Transverse colon (tissue), 4 donors: ENCODE measurements around the gene VWA5B1. TPM values are rescaled to one million over a fixed set of nuclear protein-coding genes. Genes with fewer than 3 reads are reported as not detected.

ENCODE experiments used
- DNase-seq: peaks from one replicate; pipeline ENCODE4 v3.0.0-alpha.2; 2019
- H3K27ac ChIP-seq, 4 donors: fragments of 200-600 bp; sonication (generic); 2 replicates each; pipeline ENCODE4 v1.5.1; 2016 to 2018; ENCODE audit warnings: inconsistent platforms in 4 of 4
- H3K27me3 ChIP-seq: fragments of 200-600 bp; sonication (generic); 2 replicates; pipeline ENCODE4 v1.5.1; 2017; ENCODE audit warnings: inconsistent platforms
- H3K36me3 ChIP-seq, 4 donors: fragments of 200-600 bp; sonication (generic); 2 replicates each; pipeline ENCODE4 v1.5.1; 2017 to 2019; ENCODE audit warnings: inconsistent platforms in 4 of 4
- H3K4me1 ChIP-seq, 4 donors: fragments of 200-600 bp; sonication (generic); 2 replicates each; pipeline ENCODE4 v1.5.1; 2017 to 2020; ENCODE audit warnings: inconsistent platforms in 4 of 4
- H3K4me3 ChIP-seq, 4 donors: fragments of 200-600 bp; sonication (generic); 1 replicate in 1 of 4; 2 replicates in 3 of 4; pipeline versions ENCODE4 v1.5.1 to v1.6.1; 2017 to 2019; ENCODE audit warnings: inconsistent platforms in 4 of 4
- H3K9me3 ChIP-seq, 2 donors: fragments of 200-600 bp; sonication (generic); 2 replicates each; pipeline ENCODE4 v1.5.1; 2017 to 2019; ENCODE audit warnings: inconsistent platforms in 2 of 2
- CTCF ChIP-seq, 5 experiments: fragments of 200-600 bp in 3 of 5; fragments of 450-650 bp in 2 of 5; sonication (generic) in 3 of 5; IDR thresholded peaks; 1 replicate in 2 of 5; 2 replicates in 3 of 5; pipeline ENCODE4 v1.5.1; 2016 to 2017; ENCODE audit warnings: antibody characterized with exemption in 5 of 5, inconsistent platforms in 3 of 5, mild to moderate bottlenecking in 2 of 5, moderate library complexity in 1 of 5
- EP300 ChIP-seq: sonication (generic); formaldehyde crosslinking; IDR thresholded peaks from one replicate; pipeline ENCODE4 v1.6.1; 2017; ENCODE audit warnings: antibody characterized with exemption, low read depth
- POLR2A ChIP-seq: fragments of 450-650 bp; IDR thresholded peaks from one replicate; pipeline ENCODE4 v1.6.1; 2016; ENCODE audit warnings: antibody characterized with exemption, mild to moderate bottlenecking, moderate library complexity
- POLR2AphosphoS5 ChIP-seq, 3 donors: sonication (generic); formaldehyde crosslinking; IDR thresholded peaks; one replicate each; pipeline ENCODE4 v1.6.1; 2016; ENCODE audit warnings: antibody characterized with exemption in 3 of 3
- WGBS, 2 donors: methylation state at CpG; one replicate each; pipeline ENCODE4 v1.1.5; 2018; ENCODE audit warnings: low coverage in 1 of 2; 5-methylcytosine and 5-hydroxymethylcytosine counted together
- in situ Hi-C, 4 donors: fragments of 200-750 bp; cut with MboI; loops; one replicate each; pipeline versions ENCODE4 v1.15.0 to v1.15.1; 2017; ENCODE audit warnings: low sequenced_read_pairs in 3 of 4, low pct_ligation_motif_present in 1 of 4, low pct_unique_long_range_greater_than_20kb in 1 of 4
- intact Hi-C: fragments of 100-400 bp; cut with DNase I; formaldehyde crosslinking; loops from one replicate; pipeline ENCODE4 v1.15.1; 2023; ENCODE audit warnings: low total_unique reads
- total RNA-seq, 4 donors: library from RNA; depleted of rRNA; stranded (reverse); fragments of >200 nt; gene quantifications; one replicate each; pipeline ENCODE4 v1.1.0, GENCODE V29; 2016

VWA5B1 gene
- total RNA-seq, 4 donors from 2014 or later = not detected

GRCh38 chr1:20355101-20355827 lies 64.6 kb downstream of the VWA5B1 start:
- TF ChIP-seq EP300 = no peak
- no peak for TF ChIP-seq CTCF (IDR thresholded peaks at IDR 0.05)
- TF ChIP-seq POLR2A = no peak
- TF ChIP-seq POLR2AphosphoS5 (IDR thresholded peaks at IDR 0.05) = no peak
- Histone ChIP-seq H3K4me3 (no peak overlapping the region), H3K27ac (no peak overlapping the region), H3K27me3 (no peaks in the 10 kb centered on the region), H3K9me3 (no peaks in the 10 kb centered on the region), H3K36me3 (no peaks in the 10 kb centered on the region), H3K4me1 (peaks cover 4 to 22% (median 15%) of the 10 kb centered on the region in 4 donors)
- 80% methylated on average over 13 of the region's 14 CpGs; no CpG with 5 or more reads in 1 of the 2 donors for WGBS, 2 donors
- DNase-seq = no peak
- in situ Hi-C loops (loop anchor here in 1 of 4 donors (5.0 kb wide), 1 partner anchor 138 kb away; no protein-coding TSS in a partner anchor), intact Hi-C loops (no loop called here)

DNA sequence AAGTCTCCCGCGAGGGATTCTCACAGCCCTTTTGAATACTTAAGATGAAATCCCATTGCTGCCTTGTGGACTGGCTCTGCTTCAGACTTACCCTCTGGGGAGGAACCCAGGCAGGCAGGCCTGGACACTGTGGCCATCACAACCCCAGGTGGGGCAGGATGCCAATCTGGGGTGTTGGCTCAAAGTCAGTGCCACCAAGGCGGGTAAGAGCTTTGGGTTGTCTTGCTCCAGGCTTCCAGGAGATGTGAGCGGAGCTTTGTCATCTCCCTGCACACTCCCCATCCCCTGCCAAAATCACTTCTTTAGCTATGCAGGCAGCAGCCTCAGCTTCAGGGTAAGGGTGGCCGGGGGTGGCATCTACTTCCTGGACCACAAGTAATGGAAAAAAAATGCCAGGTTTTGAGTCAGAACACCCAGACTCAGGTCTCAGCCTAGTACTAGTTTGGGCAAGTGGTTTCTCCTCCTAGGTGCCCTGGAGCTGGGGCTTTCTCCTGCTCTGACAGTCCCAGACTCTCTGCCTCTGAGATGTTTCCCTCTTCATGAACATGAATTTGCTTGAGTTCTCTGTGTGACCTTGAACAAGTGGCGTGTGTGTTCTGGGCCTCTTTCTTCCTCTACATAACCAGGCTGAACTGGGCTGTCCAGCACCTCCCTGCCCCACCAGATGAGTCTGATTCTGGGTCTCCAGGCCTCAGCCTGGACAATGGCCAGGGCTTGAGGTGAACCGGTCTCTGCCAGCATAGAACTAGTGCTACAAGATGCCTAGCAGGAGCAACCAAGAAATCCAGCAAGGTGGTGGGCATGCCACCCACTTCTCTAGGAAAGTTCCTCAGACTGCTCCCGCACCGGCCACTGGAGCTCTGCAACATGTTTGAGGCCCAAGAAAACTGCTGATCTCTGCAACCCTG lies 65.4 kb downstream of the VWA5B1 start:
- Histone ChIP-seq H3K4me1 (peaks cover 4 to 22% (median 15%) of the 10 kb centered on the region in 4 donors), H3K36me3 (no peaks in the 10 kb centered on the region), H3K9me3 (no peaks in the 10 kb centered on the region), H3K27me3 (no peaks in the 10 kb centered on the region), H3K27ac (no peak overlapping the region), H3K4me3 (no peak overlapping the region)
- in situ Hi-C loops = loop anchor here in 1 of 4 donors (5.0 kb wide), 1 partner anchor 139 kb away; no protein-coding TSS in a partner anchor
- intact Hi-C loops = no loop called here
- DNase-seq = peak; percentile 28
- 75% methylated on average over 7 of the region's 9 CpGs; no CpG with 5 or more reads in 1 of the 2 donors for WGBS, 2 donors
- no peak for TF ChIP-seq CTCF (IDR thresholded peaks at IDR 0.05)
- no peak for TF ChIP-seq POLR2AphosphoS5 (IDR thresholded peaks at IDR 0.05)
- TF ChIP-seq POLR2A = no peak
- no peak for TF ChIP-seq EP300

GRCh38 chr1:20356850-20357459 lies 66.3 kb downstream of the VWA5B1 start:
- Histone ChIP-seq H3K27me3 (no peaks in the 10 kb centered on the region), H3K36me3 (no peaks in the 10 kb centered on the region), H3K4me3 (no peak overlapping the region), H3K4me1 (peaks cover 4 to 22% (median 15%) of the 10 kb centered on the region in 4 donors), H3K27ac (no peak overlapping the region), H3K9me3 (no peaks in the 10 kb centered on the region)
- TF ChIP-seq EP300 = no peak
- TF ChIP-seq POLR2AphosphoS5 (IDR thresholded peaks at IDR 0.05) = no peak
- no peak for TF ChIP-seq CTCF (IDR thresholded peaks at IDR 0.05)
- no peak for TF ChIP-seq POLR2A
- intact Hi-C loops = no loop called here
- DNase-seq = no peak
- in situ Hi-C loops = loop anchor here in 1 of 4 donors (5.0 kb wide), 1 partner anchor 140 kb away; no protein-coding TSS in a partner anchor
- WGBS, 2 donors = 76 to 80% methylated on average over 8 of the region's 8 CpGs
